Trophoblast cell (in vitro differentiated cells and primary cell): ENCODE results near the gene CFAP57. TPM values are rescaled to one million over a fixed set of nuclear protein-coding genes. Genes with fewer than 3 reads are reported as not detected.

Experiments used
- DNase-seq, 2 donors: peaks; one replicate each; pipeline ENCODE4 v3.0.0-alpha.2; 2016
- H2AFZ ChIP-seq: 2 replicates; pipeline ENCODE4 v1.6.1; 2013; ENCODE audit warnings: low read length, moderate library complexity, mild to moderate bottlenecking; ENCODE audit not compliant: insufficient read depth, poor library complexity
- H2AK5ac ChIP-seq: 2 replicates; pipeline ENCODE4 v1.6.1; 2013; ENCODE audit warnings: mild to moderate bottlenecking, low read length
- H2BK120ac ChIP-seq: 2 replicates; pipeline ENCODE4 v1.6.1; 2013; ENCODE audit warnings: low read length, mild to moderate bottlenecking, moderate library complexity; ENCODE audit not compliant: insufficient read depth, poor library complexity
- H2BK12ac ChIP-seq: 2 replicates; pipeline ENCODE4 v1.6.1; 2013; ENCODE audit warnings: mild to moderate bottlenecking, low read length, moderate library complexity
- H2BK5ac ChIP-seq: 2 replicates; pipeline ENCODE4 v1.6.1; 2013; ENCODE audit warnings: low read length, low read depth, moderate library complexity, mild to moderate bottlenecking; ENCODE audit not compliant: poor library complexity
- H3K14ac ChIP-seq: 2 replicates; pipeline ENCODE4 v1.6.1; 2013; ENCODE audit warnings: mild to moderate bottlenecking, low read length
- H3K18ac ChIP-seq: 2 replicates; pipeline ENCODE4 v1.6.1; 2013; ENCODE audit warnings: mild to moderate bottlenecking, low read length
- H3K23ac ChIP-seq: 2 replicates; pipeline ENCODE4 v1.6.1; 2013; ENCODE audit warnings: low read length
- H3K27ac ChIP-seq: 2 replicates; pipeline ENCODE4 v1.5.1; 2013; ENCODE audit warnings: low read depth, mild to moderate bottlenecking, inconsistent platforms, low read length, moderate library complexity
- H3K27me3 ChIP-seq: 2 replicates; pipeline ENCODE4 v1.6.1; 2013; ENCODE audit warnings: inconsistent platforms, mild to moderate bottlenecking, low read length, moderate library complexity; ENCODE audit not compliant: insufficient read depth
- H3K36me3 ChIP-seq, 2 experiments: 1 replicate in 1 of 2; 2 replicates in 1 of 2; pipeline ENCODE4 v1.6.1; 2013; ENCODE audit warnings: low read length in 2 of 2, mild to moderate bottlenecking in 2 of 2, moderate library complexity in 1 of 2; ENCODE audit not compliant: insufficient read depth in 2 of 2, control insufficient read depth in 1 of 2
- H3K4ac ChIP-seq: 2 replicates; pipeline ENCODE4 v1.6.1; 2013; ENCODE audit warnings: low read depth, mild to moderate bottlenecking, low read length, moderate library complexity
- H3K4me1 ChIP-seq, 2 experiments: 1 replicate in 1 of 2; 2 replicates in 1 of 2; pipeline ENCODE4 v1.6.1; 2013; ENCODE audit warnings: low read length in 2 of 2, mild to moderate bottlenecking in 2 of 2, moderate library complexity in 1 of 2; ENCODE audit not compliant: insufficient read depth in 2 of 2, control insufficient read depth in 1 of 2
- H3K4me2 ChIP-seq: 2 replicates; pipeline ENCODE4 v1.6.1; 2013; ENCODE audit warnings: inconsistent platforms, mild to moderate bottlenecking, low read length, moderate library complexity
- H3K4me3 ChIP-seq: 2 replicates; pipeline ENCODE4 v1.5.1; 2013; ENCODE audit warnings: mild to moderate bottlenecking, low read depth, low read length, inconsistent platforms
- H3K79me1 ChIP-seq: one replicate; pipeline ENCODE4 v1.6.1; 2013; ENCODE audit warnings: low read length
- H3K79me2 ChIP-seq: 2 replicates; pipeline ENCODE4 v1.6.1; 2013; ENCODE audit warnings: low read length, mild to moderate bottlenecking; ENCODE audit not compliant: control insufficient read depth, insufficient read depth, poor library complexity
- H3K9ac ChIP-seq: 2 replicates; pipeline ENCODE4 v1.6.1; 2013; ENCODE audit warnings: mild to moderate bottlenecking, low read length
- H3K9me3 ChIP-seq: 2 replicates; pipeline ENCODE4 v1.6.1; 2013; ENCODE audit warnings: low read depth, mild to moderate bottlenecking, control low read depth, inconsistent platforms, low read length; ENCODE audit not compliant: insufficient read depth
- H4K12ac ChIP-seq: 2 replicates; pipeline ENCODE4 v1.6.1; 2013; ENCODE audit warnings: low read depth, mild to moderate bottlenecking, low read length, moderate library complexity
- H4K8ac ChIP-seq: 2 replicates; pipeline ENCODE4 v1.6.1; 2013; ENCODE audit warnings: low read depth, mild to moderate bottlenecking, low read length, moderate library complexity
- H4K91ac ChIP-seq: one replicate; pipeline ENCODE4 v1.6.1; 2013; ENCODE audit warnings: low read depth, mild to moderate bottlenecking, low read length, moderate library complexity
- WGBS: extraction: QIAGEN DNeasy Blood & Tissue Kit; methylation state at CpG from one replicate; pipeline ENCODE4 v1.1.7; 2013; ENCODE audit warnings: missing lambda C conversion rate; ENCODE audit not compliant: insufficient read length, insufficient coverage; ENCODE audit errors: extremely low coverage; 5-methylcytosine and 5-hydroxymethylcytosine counted together
- polyA plus RNA-seq: library from polyadenylated mRNA; stranded (reverse); fragments of 200-250 nt; gene quantifications from 2 replicates; pipeline ENCODE4 v1.2.3, GENCODE V29; 2013

The CFAP57 gene
- 0.07 and 0.16 TPM in 2 replicates for polyA plus RNA-seq

GRCh38 chr1:43171876-43172526 is at the start of gene CFAP57, which contains the start of gene EBNA1BP2:
Gene CFAP57 (plus strand): TSS chr1:43172330. CDS start chr1:43172754, 424 bp downstream.
Gene EBNA1BP2 (minus strand): TSS chr1:43172290. CDS start chr1:43172118, 172 bp downstream.
- H4K12ac ChIP-seq: peak within 1 kb of the TSS; percentile 1
- peak within 1 kb of the TSS; percentile 74 for H3K4me2 ChIP-seq
- peak within 1 kb of the TSS; percentile 87 for H3K9ac ChIP-seq
- peak within 1 kb of the TSS; percentile 40 for H3K18ac ChIP-seq
- peak within 1 kb of the TSS; percentile 80 for H4K8ac ChIP-seq
- no peak within 1 kb of the TSS for H3K23ac ChIP-seq
- no peak within 1 kb of the TSS for H2BK120ac ChIP-seq
- H3K14ac ChIP-seq: peak within 1 kb of the TSS; percentile 38
- H2AK5ac ChIP-seq: no peak within 1 kb of the TSS
- H2BK5ac ChIP-seq: no peak within 1 kb of the TSS
- H3K4ac ChIP-seq: peak within 1 kb of the TSS; percentile 9
- no peak within 1 kb of the TSS for H3K27ac ChIP-seq
- H3K9me3 ChIP-seq: no peaks in the 10 kb centered on the region
- H3K27me3 ChIP-seq: no peaks in the 10 kb centered on the region
- H4K91ac ChIP-seq: no peak within 1 kb of the TSS
- peaks cover 5% of the 10 kb centered on the region in 2 experiments for H3K4me1 ChIP-seq
- H3K36me3 ChIP-seq: peaks cover 5 to 21% of the 10 kb centered on the region in 2 experiments
- no peak within 1 kb of the TSS for H2BK12ac ChIP-seq
- peaks cover 4% of the 10 kb centered on the region for H3K79me2 ChIP-seq
- peak within 1 kb of the TSS; percentile 96 for H3K4me3 ChIP-seq
- no peaks in the 10 kb centered on the region for H3K79me1 ChIP-seq
- peak within 1 kb of the TSS; percentile 62 for H2AFZ ChIP-seq
- WGBS: no CpG with 5 or more reads among the region's 45 CpGs
- DNase-seq: peak; percentile 92 to 98

- Histone ChIP-seq H3K27ac (no peak overlapping the region), H3K23ac (no peak overlapping the region), H3K18ac (no peak overlapping the region), H3K4me3 (no peak overlapping the region), H2BK12ac (no peak overlapping the region), H3K4me1 (peaks cover 0 to 7% of the 10 kb centered on the region in 2 experiments), H2BK5ac (no peak overlapping the region), H3K4ac (no peak overlapping the region), H3K36me3 (no peaks in the 10 kb centered on the region), H3K27me3 (no peaks in the 10 kb centered on the region), H2BK120ac (no peak overlapping the region), H2AK5ac (no peak overlapping the region), H4K12ac (no peak overlapping the region), H3K9me3 (peaks cover 2% of the 10 kb centered on the region), H3K4me2 (no peak overlapping the region), H3K79me1 (no peaks in the 10 kb centered on the region), H3K79me2 (no peaks in the 10 kb centered on the region), H3K14ac (no peak overlapping the region), H4K91ac (no peak overlapping the region), H4K8ac (no peak overlapping the region), H3K9ac (no peak overlapping the region), H2AFZ (no peak overlapping the region)
- no peak for DNase-seq
- no CpG with 5 or more reads among the region's 1 CpG for WGBS
These were observed 49.1 kb upstream of the CFAP57 start for GRCh38 chr1:43123031-43123430.

GRCh38 chr1:43128816-43129215 is 43.3 kb upstream of the CFAP57 start:
- Histone ChIP-seq H3K27me3 (no peaks in the 10 kb centered on the region), H2BK120ac (no peak overlapping the region), H3K79me2 (no peaks in the 10 kb centered on the region), H4K12ac (no peak overlapping the region), H4K8ac (no peak overlapping the region), H3K36me3 (no peaks in the 10 kb centered on the region), H3K23ac (no peak overlapping the region), H3K14ac (no peak overlapping the region), H3K4ac (no peak overlapping the region), H2BK12ac (no peak overlapping the region), H2AK5ac (no peak overlapping the region), H4K91ac (no peak overlapping the region), H3K9ac (no peak overlapping the region), H3K4me1 (no peaks in the 10 kb centered on the region), H2AFZ (no peak overlapping the region), H2BK5ac (no peak overlapping the region), H3K4me2 (no peak overlapping the region), H3K27ac (no peak overlapping the region), H3K4me3 (no peak overlapping the region), H3K79me1 (no peaks in the 10 kb centered on the region), H3K18ac (no peak overlapping the region), H3K9me3 (peaks cover 2% of the 10 kb centered on the region)
- WGBS: no CpG with 5 or more reads among the region's 3 CpGs
- no peak for DNase-seq

GRCh38 chr1:43129426-43129825 is 42.7 kb upstream of the CFAP57 start:
- no peak overlapping the region for H2BK5ac ChIP-seq
- no peaks in the 10 kb centered on the region for H3K79me1 ChIP-seq
- no peak overlapping the region for H3K18ac ChIP-seq
- H3K27me3 ChIP-seq: no peaks in the 10 kb centered on the region
- no peak for DNase-seq
- H4K91ac ChIP-seq: no peak overlapping the region
- H2BK12ac ChIP-seq: no peak overlapping the region
- no peaks in the 10 kb centered on the region for H3K79me2 ChIP-seq
- no peak overlapping the region for H2AFZ ChIP-seq
- H3K4ac ChIP-seq: no peak overlapping the region
- H3K36me3 ChIP-seq: no peaks in the 10 kb centered on the region
- H2AK5ac ChIP-seq: no peak overlapping the region
- H3K4me1 ChIP-seq: no peaks in the 10 kb centered on the region
- H3K4me2 ChIP-seq: no peak overlapping the region
- no peak overlapping the region for H3K9ac ChIP-seq
- H3K14ac ChIP-seq: no peak overlapping the region
- no peak overlapping the region for H4K8ac ChIP-seq
- peaks cover 2% of the 10 kb centered on the region for H3K9me3 ChIP-seq
- H3K4me3 ChIP-seq: no peak overlapping the region
- no peak overlapping the region for H4K12ac ChIP-seq
- no peak overlapping the region for H2BK120ac ChIP-seq
- no peak overlapping the region for H3K23ac ChIP-seq
- H3K27ac ChIP-seq: no peak overlapping the region
- WGBS: no CpG with 5 or more reads among the region's 5 CpGs
